Vagina (tissue), 2 donors: Measurements from ENCODE around the gene ZNF385B.

Source experiments
- CTCF ChIP-seq, 3 experiments: fragments of 450-650 bp in 2 of 3; fragments of 200-600 bp in 1 of 3; sonication (generic) in 1 of 3; IDR thresholded peaks; one replicate each; pipeline ENCODE4 v1.5.1; 2017 to 2019; ENCODE audit warnings: antibody characterized with exemption in 3 of 3, mild to moderate bottlenecking in 2 of 3, moderate library complexity in 2 of 3
- POLR2A ChIP-seq, 2 donors: fragments of 450-650 bp; IDR thresholded peaks; one replicate each; pipeline ENCODE4 v1.6.1; 2017; ENCODE audit warnings: antibody characterized with exemption in 2 of 2, mild to moderate bottlenecking in 2 of 2, moderate library complexity in 2 of 2
- POLR2AphosphoS5 ChIP-seq, 2 donors: sonication (generic); formaldehyde crosslinking; IDR thresholded peaks; one replicate each; pipeline ENCODE4 v1.9.0; 2017; ENCODE audit warnings: antibody characterized with exemption in 2 of 2, mild to moderate bottlenecking in 2 of 2, low read depth in 1 of 2; ENCODE audit not compliant: insufficient read depth in 1 of 2

DNA sequence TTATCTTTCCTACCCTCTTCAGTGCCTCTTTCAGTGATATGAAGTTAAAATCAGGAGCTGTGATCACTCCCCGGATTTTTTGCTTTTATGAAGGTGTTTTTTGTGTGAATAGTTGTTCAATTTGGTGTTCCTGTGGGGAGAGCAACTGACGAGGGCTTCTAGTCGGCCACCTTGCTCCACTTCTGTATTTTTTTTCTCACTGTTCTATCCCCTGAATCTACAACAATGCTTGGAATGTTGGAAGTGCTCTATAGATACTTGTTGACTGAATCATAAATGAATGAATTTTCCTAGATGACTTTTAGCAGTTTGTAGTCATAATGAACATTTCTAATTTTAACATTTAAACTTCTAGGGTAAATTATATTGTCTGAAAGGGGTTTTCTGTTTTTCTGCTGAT lies 247.3 kb downstream of the ZNF385B start:
- TF ChIP-seq POLR2A (IDR thresholded peaks at IDR 0.05): no peak
- no peak for TF ChIP-seq CTCF (IDR thresholded peaks at IDR 0.05)
- TF ChIP-seq POLR2AphosphoS5 (IDR thresholded peaks at IDR 0.05; ENCODE audit: insufficient read depth in 1 of 2, low read depth in 1 of 2): no peak
